GM12874 (cell line): ENCODE measurements around the gene ENTPD3.

Source experiments
- CTCF ChIP-seq: IDR thresholded peaks from 2 replicates; pipeline ENCODE4 v1.5.1; 2011; ENCODE audit warnings: low read depth, mild to moderate bottlenecking, control low read depth, low read length, moderate library complexity; ENCODE audit not compliant: insufficient read depth

The ENTPD3 gene

GRCh38 chr3:40386213-40386612 is 771 bp upstream of the ENTPD3 start:
- no peak for TF ChIP-seq CTCF

- no peak for TF ChIP-seq CTCF
Measured at GRCh38 chr3:40387895-40388254, 891 bp downstream of the ENTPD3 start.

- TF ChIP-seq CTCF: no peak
Measured at GRCh38 chr3:40396406-40396805, 9.4 kb downstream of the ENTPD3 start.

GRCh38 chr3:40397129-40397528 is 10.1 kb downstream of the ENTPD3 start:
- no peak for TF ChIP-seq CTCF

- no peak for TF ChIP-seq CTCF
Measured at GRCh38 chr3:40397912-40398311, 10.9 kb downstream of the ENTPD3 start.

- TF ChIP-seq CTCF: no peak
Measured at GRCh38 chr3:40398346-40398745, 11.4 kb downstream of the ENTPD3 start.

- TF ChIP-seq CTCF: no peak
Measured at GRCh38 chr3:40404591-40405198, 17.7 kb downstream of the ENTPD3 start.
